Measurements from ENCODE around the gene C2orf92. TPM values are rescaled to one million over a fixed set of nuclear protein-coding genes. Genes with fewer than 3 reads are reported as not detected.

Gene C2orf92
- total and polyA plus RNA-seq, 2 donors (not counting 3 experiments of a cell fraction or from before 2014, with no cell fraction given) = 1.8 to 7.9 TPM

- dilution Hi-C loops (cut with MboI; ENCODE audit: extremely low pct_ligation_motif_present, low sequenced_read_pairs) = no loop called here
- FAIRE-seq = no peak
- CTCF ChIA-PET = interaction anchor here (0.6 to 3.2 kb wide), 6 partner anchors 10 to 654 kb away, joined by 3 to 14 read pairs (median 3); no protein-coding TSS in a partner anchor
These were observed 60.7 kb downstream of the C2orf92 start for GRCh38 chr2:97730245-97730644.

GRCh38 chr2:97731274-97732020 lies 61.9 kb downstream of the C2orf92 start:
- Histone ChIP-seq H3K4me2 (ENCODE audit: insufficient read depth, low read length) (no peak overlapping the region), H4K20me1 (replicated peaks; ENCODE audit: control insufficient read depth, extremely low read depth, insufficient read depth, low read length) (no peaks in the 10 kb centered on the region)
- no peak for FAIRE-seq

More at GRCh38 chr2:97730245-97730644, 60.7 kb downstream of the C2orf92 start:
- H3K79me2 ChIP-seq (ENCODE audit: control insufficient read depth, insufficient read depth, low read length) = no peaks in the 10 kb centered on the region
- no peak overlapping the region for H2AFZ ChIP-seq (ENCODE audit: low read depth, low read length)
- no peaks in the 10 kb centered on the region for H3K27me3 ChIP-seq (ENCODE audit: control insufficient read depth in 2 of 2, insufficient read depth in 2 of 2, low read length in 2 of 2)
- H3K36me3 ChIP-seq (ENCODE audit: control insufficient read depth in 2 of 2, extremely low read depth in 1 of 2, insufficient read depth in 2 of 2, low read length in 2 of 2) = no peaks in the 10 kb centered on the region
- H3K4me2 ChIP-seq (ENCODE audit: insufficient read depth, low read length) = no peak overlapping the region
- H3K4me1 ChIP-seq (ENCODE audit: control insufficient read depth, extremely low read depth, insufficient read depth, low read length) = no peaks in the 10 kb centered on the region
- no peak overlapping the region for H3K27ac ChIP-seq (ENCODE audit: insufficient read depth, low read depth, low read length)
- no peak overlapping the region for H3K9ac ChIP-seq (replicated peaks; ENCODE audit: extremely low read depth, insufficient read depth, low read length)
- BruUV-seq (replicated peaks) = no TSS peak
- H3K9me3 ChIP-seq (replicated peaks; ENCODE audit: control insufficient read depth, insufficient read depth, low read length) = no peaks in the 10 kb centered on the region
- no peaks in the 10 kb centered on the region for H4K20me1 ChIP-seq (replicated peaks; ENCODE audit: control insufficient read depth, extremely low read depth, insufficient read depth, low read length)
- no peak overlapping the region for H3K4me3 ChIP-seq (replicated peaks in 1 of 3; ENCODE audit: insufficient read depth in 1 of 3, low read depth in 1 of 3, low read length in 3 of 3)
- intact Hi-C loops (cut with micrococcal nuclease) = no loop called here
- POLR2A ChIA-PET = no interaction called here
- no peak for TF ChIP-seq EZH2 (IDR thresholded peaks at IDR 0.05; ENCODE audit: borderline replicate concordance, low read depth, low read length, severe bottlenecking)
- TF ChIP-seq MYC (IDR thresholded peaks at IDR 0.05; ENCODE audit: low read depth, low read length) = no peak
- no peak for TF ChIP-seq MAX (IDR thresholded peaks at IDR 0.05; ENCODE audit: insufficient read depth, insufficient read length)
- no peak for TF ChIP-seq FOS (IDR thresholded peaks at IDR 0.05; ENCODE audit: borderline replicate concordance, insufficient read depth, low read length)
- no peak for TF ChIP-seq POLR2AphosphoS5 (IDR thresholded peaks at IDR 0.05; ENCODE audit: insufficient read depth, low read depth, low read length)
- no peaks in the 10 kb centered on the region for H3K9me1 ChIP-seq (replicated peaks; ENCODE audit: control insufficient read depth, extremely low read depth, insufficient read depth, low read length)
- no peak for DNase-seq (ENCODE audit: low read depth, low spot score)

More at GRCh38 chr2:97731274-97732020, 61.9 kb downstream of the C2orf92 start:
- Histone ChIP-seq H3K9me3 (replicated peaks; ENCODE audit: control insufficient read depth, insufficient read depth, low read length) (no peaks in the 10 kb centered on the region), H2AFZ (ENCODE audit: low read depth, low read length) (no peak overlapping the region), H3K4me1 (ENCODE audit: control insufficient read depth, extremely low read depth, insufficient read depth, low read length) (no peaks in the 10 kb centered on the region), H3K27ac (ENCODE audit: insufficient read depth, low read depth, low read length) (no peak overlapping the region), H3K79me2 (ENCODE audit: control insufficient read depth, insufficient read depth, low read length) (no peaks in the 10 kb centered on the region), H3K27me3 (ENCODE audit: control insufficient read depth in 2 of 2, insufficient read depth in 2 of 2, low read length in 2 of 2) (no peaks in the 10 kb centered on the region), H3K9me1 (replicated peaks; ENCODE audit: control insufficient read depth, extremely low read depth, insufficient read depth, low read length) (no peaks in the 10 kb centered on the region), H3K36me3 (ENCODE audit: control insufficient read depth in 2 of 2, extremely low read depth in 1 of 2, insufficient read depth in 2 of 2, low read length in 2 of 2) (no peaks in the 10 kb centered on the region), H3K9ac (replicated peaks; ENCODE audit: extremely low read depth, insufficient read depth, low read length) (no peak overlapping the region), H3K4me3 (replicated peaks in 1 of 3; ENCODE audit: insufficient read depth in 1 of 3, low read depth in 1 of 3, low read length in 3 of 3) (no peak overlapping the region)
- TF ChIP-seq MAX (IDR thresholded peaks at IDR 0.05; ENCODE audit: insufficient read depth, insufficient read length) (no peak), FOS (IDR thresholded peaks at IDR 0.05; ENCODE audit: borderline replicate concordance, insufficient read depth, low read length) (no peak), JUN (IDR thresholded peaks at IDR 0.05; ENCODE audit: borderline replicate concordance, insufficient read depth, insufficient read length, low read depth) (no peak), POLR2AphosphoS5 (IDR thresholded peaks at IDR 0.05; ENCODE audit: insufficient read depth, low read depth, low read length) (no peak), GATA2 (IDR thresholded peaks at IDR 0.05; ENCODE audit: insufficient read depth, insufficient read length, low read depth, low read length) (no peak), EZH2 (IDR thresholded peaks at IDR 0.05; ENCODE audit: borderline replicate concordance, low read depth, low read length, severe bottlenecking) (no peak), MYC (IDR thresholded peaks at IDR 0.05; ENCODE audit: low read depth, low read length) (no peak), POLR2A (IDR thresholded peaks at IDR 0.05; ENCODE audit: low read depth, low read length) (no peak)
- DNase-seq (ENCODE audit: low read depth, low spot score) = no peak
- ChIA-PET POLR2A (no interaction called here), CTCF (interaction anchor here (1.2 to 3.2 kb wide), 2 partner anchors 9 to 12 kb away, joined by 3 to 14 read pairs; no protein-coding TSS in a partner anchor)
- BruUV-seq (replicated peaks) = no TSS peak
- intact Hi-C loops (cut with micrococcal nuclease) = no loop called here
- dilution Hi-C loops (cut with MboI; ENCODE audit: extremely low pct_ligation_motif_present, low sequenced_read_pairs) = no loop called here

Data from endothelial cell of umbilical vein (primary cell).